Femur (tissue), 1 donor: ENCODE data around the gene AAK1.
"Not testable (repeated sequence)": the region's sequence is repeated elsewhere in the genome, so short reads cannot be mapped to it uniquely, and the experiment has no call there.

Experiments used
- DNase-seq: peaks from one replicate; pipeline ENCODE4 v3.0.0-alpha.2; 2017

The AAK1 gene

DNA sequence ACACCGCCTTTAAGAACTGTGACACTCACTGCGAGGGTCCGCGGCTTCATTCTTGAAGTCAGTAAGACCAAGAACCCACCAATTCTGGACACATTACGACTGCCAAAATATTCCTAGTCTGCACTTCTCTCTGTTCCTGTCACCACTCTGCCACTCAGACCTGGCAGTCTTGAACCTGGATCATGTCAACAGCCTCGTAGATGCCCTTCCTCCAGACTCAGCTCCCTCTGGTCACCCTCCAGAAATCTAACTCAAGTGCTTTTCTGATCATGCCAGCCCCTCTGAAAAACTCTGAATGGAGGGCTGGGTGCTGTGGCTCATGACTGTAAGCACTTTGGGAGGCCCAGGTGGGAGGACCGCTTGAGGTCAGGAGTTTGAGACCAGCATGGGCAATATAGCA lies 20.3 kb downstream of the AAK1 start:
- DNase-seq = no peak

DNA sequence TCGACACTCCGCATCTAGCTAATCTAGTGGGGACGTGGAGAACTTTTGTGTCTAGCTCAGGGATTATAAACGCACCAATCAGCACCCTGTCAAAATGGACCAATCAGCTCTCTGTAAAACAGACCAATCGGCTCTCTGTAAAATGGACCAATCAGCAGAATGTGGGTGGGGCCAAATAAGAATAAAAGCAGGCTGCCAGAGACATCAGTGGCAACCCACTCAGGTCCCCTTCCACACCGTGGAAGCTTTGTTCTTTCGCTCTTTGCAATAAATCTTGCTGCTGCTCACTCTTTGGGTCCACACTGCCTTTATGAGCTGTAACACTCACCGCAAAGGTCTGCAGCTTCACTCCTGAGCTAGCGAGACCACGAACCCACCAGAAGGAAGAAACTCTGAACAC lies 20.7 kb downstream of the AAK1 start:
- DNase-seq = not testable (repeated sequence)

- DNase-seq = not testable (repeated sequence)
Measured at GRCh38 chr2:69622017-69622540, 21.5 kb downstream of the AAK1 start.

GRCh38 chr2:69621440-69621839 lies 22.1 kb downstream of the AAK1 start:
- DNase-seq = no peak

- no peak for DNase-seq
Measured at GRCh38 chr2:69620870-69621269, 22.7 kb downstream of the AAK1 start.

- DNase-seq = peak; percentile 24
Measured at GRCh38 chr2:69619725-69620124, 23.8 kb downstream of the AAK1 start.

DNA sequence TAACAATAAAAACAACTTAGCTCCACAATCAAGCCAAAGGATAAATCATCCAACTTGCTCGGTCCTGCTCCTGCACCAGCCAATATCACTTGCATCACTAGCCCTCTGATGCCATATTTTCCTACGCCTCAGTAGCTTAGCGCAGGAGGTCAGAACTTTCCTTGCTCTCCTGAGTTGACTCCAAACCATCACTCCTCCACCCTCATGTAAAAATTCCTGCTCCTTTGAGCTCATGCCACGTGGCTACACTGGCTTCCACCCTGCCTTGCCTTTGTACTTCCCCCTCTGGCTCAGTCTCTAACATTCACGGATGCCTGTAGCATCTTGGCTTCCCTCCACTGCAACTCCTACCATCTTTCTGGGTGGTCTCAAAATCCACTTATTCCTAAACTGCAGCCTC lies 25.2 kb downstream of the AAK1 start:
- peak; percentile 31 for DNase-seq

GRCh38 chr2:69617744-69618143 lies 25.8 kb downstream of the AAK1 start:
- no peak for DNase-seq

- DNase-seq = no peak
Measured at GRCh38 chr2:69616755-69617154, 26.8 kb downstream of the AAK1 start.

DNA sequence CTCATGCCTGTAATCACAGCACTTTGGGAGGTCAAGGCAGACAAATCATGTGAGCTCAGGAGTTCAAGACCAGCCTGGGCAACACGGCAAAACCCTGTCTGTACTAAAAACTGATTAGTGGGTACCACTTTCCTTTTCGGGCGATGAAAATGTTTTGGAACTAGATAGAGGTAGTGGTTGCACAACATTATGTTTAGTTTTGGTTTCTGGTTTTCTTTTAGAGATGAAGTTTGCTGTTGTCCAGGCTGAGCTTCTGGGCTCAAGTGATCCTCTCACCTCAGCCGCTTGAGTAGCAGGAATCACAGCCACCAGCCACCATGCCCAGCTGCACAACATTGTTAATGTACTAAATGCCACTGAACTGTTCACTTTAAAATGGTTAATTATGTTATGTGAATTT lies 27.6 kb downstream of the AAK1 start:
- no peak for DNase-seq

- no peak for DNase-seq
Measured at GRCh38 chr2:69615078-69615625, 28.4 kb downstream of the AAK1 start.

DNA sequence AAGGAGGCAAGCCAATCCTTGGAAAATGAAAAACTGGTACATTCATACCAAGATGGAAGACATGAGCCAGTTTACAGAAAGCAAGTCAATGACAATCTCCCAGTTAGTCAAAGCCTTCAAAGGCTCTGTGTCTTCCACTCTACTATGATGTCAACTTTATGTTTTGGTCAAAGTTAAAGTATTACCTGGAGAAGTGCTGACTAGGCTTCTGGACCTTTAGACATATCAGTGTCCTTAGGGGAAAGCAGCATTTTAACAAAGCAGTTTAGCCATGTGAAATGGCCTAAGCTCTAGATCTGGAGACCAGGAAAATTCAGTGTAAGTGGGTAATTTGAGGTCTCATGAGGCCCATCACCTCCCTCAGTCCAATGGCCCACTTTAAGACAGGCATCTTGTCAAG lies 30.8 kb downstream of the AAK1 start:
- DNase-seq = no peak

DNA sequence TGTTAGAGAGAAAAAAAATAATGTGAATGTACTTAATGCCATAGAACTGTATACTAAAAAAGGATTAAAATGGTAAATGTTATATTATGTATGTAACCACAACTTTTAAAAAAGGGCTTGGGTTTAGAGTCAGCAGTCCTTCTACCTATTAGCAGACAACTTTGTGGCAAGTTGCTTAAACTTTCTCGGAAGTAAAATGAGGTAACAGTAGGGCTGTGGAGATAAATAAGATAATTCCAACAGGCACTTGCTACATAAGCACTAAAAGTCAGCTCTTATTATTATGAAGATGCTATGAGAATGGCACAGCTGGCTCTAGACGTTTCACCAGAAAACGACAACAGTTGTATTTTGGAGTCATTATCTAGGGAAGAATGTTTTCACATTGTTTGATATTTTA lies 31.3 kb downstream of the AAK1 start:
- no peak for DNase-seq

DNA sequence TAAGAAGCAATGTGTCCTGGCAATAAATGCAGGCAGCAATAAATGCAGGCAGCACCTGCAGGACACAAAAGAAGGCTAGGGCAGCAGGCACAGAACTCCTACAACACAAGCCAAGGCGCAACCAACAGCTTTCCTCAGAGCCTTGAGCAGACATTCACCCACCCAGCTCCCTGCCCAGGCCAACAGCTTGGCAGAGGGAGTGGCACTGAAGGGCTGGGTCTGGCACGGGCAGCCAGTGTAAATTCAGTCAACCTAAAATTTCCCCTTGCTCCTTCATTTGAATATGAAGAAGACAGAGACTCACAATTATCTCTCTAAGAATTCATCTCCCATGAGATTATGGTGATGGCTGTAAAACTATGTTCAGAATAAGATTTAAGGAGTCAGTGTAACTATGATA lies 35.4 kb downstream of the AAK1 start:
- no peak for DNase-seq

GRCh38 chr2:69606771-69607170 lies 36.8 kb downstream of the AAK1 start:
- not testable (repeated sequence) for DNase-seq

- no peak for DNase-seq
Measured at GRCh38 chr2:69605284-69605683, 38.3 kb downstream of the AAK1 start.

GRCh38 chr2:69604836-69605235 lies 38.7 kb downstream of the AAK1 start:
- DNase-seq = no peak

GRCh38 chr2:69604026-69604678 lies 39.4 kb downstream of the AAK1 start:
- DNase-seq = no peak

DNA sequence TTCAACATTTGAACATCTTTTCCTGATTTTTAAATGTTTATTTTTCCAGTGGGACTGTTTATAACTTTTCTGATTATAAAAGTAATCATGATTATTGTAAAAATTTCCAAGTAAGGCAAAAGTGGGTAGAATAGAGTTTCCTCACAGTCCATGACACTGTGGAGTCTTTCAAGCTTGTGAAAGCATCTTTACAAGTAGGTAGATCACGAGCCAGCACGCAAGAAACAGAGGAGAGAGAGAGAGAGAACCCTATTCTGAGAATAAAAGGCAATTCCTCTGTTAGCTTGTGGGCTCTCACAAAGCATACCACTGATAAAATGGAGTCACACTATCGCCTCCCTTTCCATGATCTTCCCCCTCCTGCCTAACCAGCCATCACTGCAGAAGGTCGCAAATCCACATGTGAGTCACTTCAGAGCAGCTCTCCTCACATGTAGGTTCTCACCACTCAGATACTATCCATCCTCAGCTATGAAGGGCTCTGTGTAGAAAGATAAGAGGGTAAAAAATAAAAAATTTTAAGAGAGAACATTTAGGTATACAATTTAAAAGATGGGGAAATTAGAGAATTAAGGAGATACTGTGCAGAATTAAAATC lies 40.3 kb downstream of the AAK1 start:
- DNase-seq = no peak

GRCh38 chr2:69601179-69601612 lies 42.3 kb downstream of the AAK1 start:
- no peak for DNase-seq

GRCh38 chr2:69600425-69600824 lies 43.1 kb downstream of the AAK1 start:
- no peak for DNase-seq

DNA sequence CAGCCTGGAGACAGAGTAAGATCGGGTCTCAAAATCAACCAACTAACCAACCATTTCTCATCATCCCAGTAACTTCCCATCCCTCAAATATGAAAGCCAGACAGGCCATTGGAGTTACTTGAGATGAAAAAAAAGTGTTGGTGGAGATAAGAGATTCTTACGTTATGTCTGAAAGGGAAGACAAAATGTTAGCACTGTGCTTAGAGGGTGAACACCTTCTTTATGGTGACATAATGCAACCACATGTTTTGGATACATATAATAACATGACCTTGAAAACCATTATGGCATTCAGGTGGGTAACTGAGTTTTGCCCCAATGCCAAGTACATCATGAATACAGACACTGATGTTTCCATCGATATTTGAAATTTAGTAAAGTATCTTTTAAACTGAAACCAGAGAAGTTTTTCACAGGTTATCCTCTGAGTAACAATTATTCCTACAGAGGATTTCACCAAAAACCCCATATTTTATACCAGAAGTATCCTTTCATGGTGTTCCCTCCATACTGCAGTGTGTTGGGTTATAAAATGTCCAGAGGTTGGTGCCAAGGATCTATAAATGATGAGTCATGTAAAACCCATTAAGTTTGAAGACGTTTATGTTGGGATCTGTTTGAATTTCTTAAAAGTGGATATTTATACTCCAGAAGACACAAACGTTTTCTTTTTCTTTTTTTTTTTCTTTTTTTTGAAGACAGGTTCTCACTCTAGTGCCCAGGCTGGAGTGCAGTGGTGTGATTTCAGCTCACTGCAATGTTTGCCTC lies 45.5 kb downstream of the AAK1 start:
- no peak for DNase-seq

DNA sequence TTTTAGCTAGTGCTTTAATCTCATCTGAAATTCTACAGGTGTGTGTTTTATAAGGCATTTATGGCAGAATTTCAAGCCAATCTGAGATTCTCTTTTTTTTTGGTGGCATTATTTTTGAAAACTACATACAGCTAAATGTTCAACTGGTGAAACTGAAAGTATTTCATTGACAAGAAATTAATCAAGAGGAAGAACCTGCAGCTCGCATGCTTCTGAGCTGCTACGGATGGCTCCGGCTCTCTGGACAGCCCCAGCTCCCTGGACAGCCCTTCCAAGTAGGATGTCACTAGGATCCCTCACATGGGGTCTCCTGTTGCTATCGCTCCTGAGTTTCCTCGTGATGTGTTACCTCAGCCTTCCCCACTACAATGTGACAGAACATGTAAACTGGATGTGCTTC lies 46.4 kb downstream of the AAK1 start:
- no peak for DNase-seq

GRCh38 chr2:69594341-69594740 lies 49.2 kb downstream of the AAK1 start:
- DNase-seq = no peak
